ENCODE data around the gene CALHM3.

Gene CALHM3

DNA sequence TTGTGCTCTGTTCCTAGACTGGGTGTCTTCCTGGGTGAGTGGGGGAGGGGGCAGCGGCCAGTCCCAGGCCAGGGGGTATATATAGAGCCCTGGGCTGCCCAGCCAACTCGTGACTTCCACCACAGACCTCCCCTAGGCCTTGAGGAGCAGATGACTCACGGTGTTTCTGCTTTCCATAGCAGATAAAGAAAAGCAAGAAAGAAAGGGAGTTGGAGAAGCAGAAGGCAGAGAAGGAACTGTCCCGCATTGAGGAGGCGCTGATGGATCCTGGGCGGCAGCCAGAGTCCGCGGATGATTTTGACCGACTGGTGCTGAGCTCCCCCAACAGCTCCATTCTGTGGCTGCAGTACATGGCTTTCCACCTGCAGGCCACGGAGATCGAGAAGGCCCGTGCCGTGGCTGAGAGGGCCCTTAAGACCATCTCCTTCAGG lies 37.0 kb downstream of the CALHM3 start:
- H3K27ac ChIP-seq = no peak overlapping the region

DNA sequence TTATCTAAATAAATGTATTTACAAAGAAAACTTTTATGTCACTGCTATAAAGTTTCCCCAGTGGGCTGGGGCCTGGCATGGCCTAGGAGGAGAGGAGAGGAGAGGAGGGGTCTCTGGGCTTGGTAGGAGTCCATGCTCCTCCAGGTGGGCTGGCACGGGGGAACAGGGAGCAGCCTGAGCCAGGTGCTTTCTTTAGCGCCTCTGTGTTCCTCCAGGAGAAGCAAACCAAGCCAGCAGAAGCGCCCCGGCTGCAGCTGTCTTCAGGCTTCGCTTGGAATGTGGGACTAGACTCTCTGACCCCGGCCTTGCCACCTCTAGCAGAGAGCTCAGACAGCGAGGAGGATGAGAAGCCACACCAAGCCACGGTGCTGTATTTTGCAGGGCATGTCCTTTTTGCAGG lies 37.4 kb downstream of the CALHM3 start:
- peaks cover 88% of the 10 kb centered on the region for H3K36me3 ChIP-seq
- no peaks in the 10 kb centered on the region for H3K27me3 ChIP-seq
- TF ChIP-seq, protein P1, sequence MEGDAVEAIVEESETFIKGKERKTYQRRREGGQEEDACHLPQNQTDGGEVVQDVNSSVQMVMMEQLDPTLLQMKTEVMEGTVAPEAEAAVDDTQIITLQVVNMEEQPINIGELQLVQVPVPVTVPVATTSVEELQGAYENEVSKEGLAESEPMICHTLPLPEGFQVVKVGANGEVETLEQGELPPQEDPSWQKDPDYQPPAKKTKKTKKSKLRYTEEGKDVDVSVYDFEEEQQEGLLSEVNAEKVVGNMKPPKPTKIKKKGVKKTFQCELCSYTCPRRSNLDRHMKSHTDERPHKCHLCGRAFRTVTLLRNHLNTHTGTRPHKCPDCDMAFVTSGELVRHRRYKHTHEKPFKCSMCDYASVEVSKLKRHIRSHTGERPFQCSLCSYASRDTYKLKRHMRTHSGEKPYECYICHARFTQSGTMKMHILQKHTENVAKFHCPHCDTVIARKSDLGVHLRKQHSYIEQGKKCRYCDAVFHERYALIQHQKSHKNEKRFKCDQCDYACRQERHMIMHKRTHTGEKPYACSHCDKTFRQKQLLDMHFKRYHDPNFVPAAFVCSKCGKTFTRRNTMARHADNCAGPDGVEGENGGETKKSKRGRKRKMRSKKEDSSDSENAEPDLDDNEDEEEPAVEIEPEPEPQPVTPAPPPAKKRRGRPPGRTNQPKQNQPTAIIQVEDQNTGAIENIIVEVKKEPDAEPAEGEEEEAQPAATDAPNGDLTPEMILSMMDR (IDR thresholded peaks at IDR 0.05) = no peak
- H3K9me3 ChIP-seq = no peaks in the 10 kb centered on the region
- no peak overlapping the region for H3K4me3 ChIP-seq (ENCODE audit: low read depth in 1 of 2, low read length in 1 of 2)
- H3K4me1 ChIP-seq (ENCODE audit: control insufficient read depth in 1 of 2, insufficient read depth in 1 of 2, low read depth in 1 of 2, low read length in 1 of 2) = no peaks in the 10 kb centered on the region
- H3K27ac ChIP-seq = no peak overlapping the region

More for the DNA sequence above, 37.0 kb downstream of the CALHM3 start:
- peaks cover 88% of the 10 kb centered on the region for H3K36me3 ChIP-seq
- H3K9me3 ChIP-seq = no peaks in the 10 kb centered on the region
- no peaks in the 10 kb centered on the region for H3K27me3 ChIP-seq
- no peak overlapping the region for H3K4me3 ChIP-seq (ENCODE audit: low read depth in 1 of 2, low read length in 1 of 2)
- no peaks in the 10 kb centered on the region for H3K4me1 ChIP-seq (ENCODE audit: control insufficient read depth in 1 of 2, insufficient read depth in 1 of 2, low read depth in 1 of 2, low read length in 1 of 2)
- TF ChIP-seq, protein P1 (IDR thresholded peaks at IDR 0.05) = no peak

DNA sequence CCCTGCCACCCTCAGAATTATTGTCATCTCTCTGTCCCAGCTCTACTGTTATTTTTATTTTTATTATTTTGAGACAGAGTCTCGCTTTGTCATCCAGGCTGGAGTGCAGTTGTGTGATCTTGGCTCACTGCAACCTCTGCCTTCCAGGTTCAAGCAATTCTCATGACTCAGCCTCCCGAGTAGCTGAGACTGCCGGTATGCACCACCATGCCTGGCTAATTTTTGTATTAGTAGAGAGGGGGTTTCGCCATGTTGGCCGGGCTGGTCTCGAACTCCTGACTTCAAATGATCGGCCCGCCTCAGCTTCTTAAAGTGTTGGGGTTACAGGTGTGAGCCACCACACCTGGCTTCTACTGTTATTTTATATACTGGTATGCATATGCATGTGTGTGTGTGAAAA lies 37.8 kb downstream of the CALHM3 start:
- Histone ChIP-seq H3K27ac (no peak overlapping the region), H3K36me3 (peaks cover 88% of the 10 kb centered on the region)
- TF ChIP-seq, protein P1 (IDR thresholded peaks at IDR 0.05) = no peak

DNA sequence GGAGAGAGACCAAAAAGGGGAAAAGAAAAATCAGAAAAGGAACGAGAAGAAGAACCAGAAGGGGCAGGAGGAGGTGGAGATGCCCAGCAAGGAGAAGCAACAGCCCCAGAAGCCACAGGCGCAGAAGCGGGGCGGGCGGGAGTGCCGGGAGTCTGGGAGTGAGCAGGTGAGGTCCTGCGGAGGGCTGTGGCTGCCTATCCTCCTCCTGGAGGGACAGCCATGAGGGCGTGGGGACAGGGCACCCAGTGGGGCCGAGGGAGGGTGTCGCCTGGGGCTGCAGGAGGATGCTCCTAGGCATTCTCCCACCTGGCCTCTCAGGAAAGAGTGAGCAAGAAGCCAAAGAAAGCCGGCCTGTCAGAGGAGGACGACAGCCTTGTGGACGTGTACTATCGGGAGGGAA lies 38.6 kb downstream of the CALHM3 start:
- TF ChIP-seq, protein P1 (IDR thresholded peaks at IDR 0.05) = no peak
- Histone ChIP-seq H3K4me3 (ENCODE audit: low read depth in 1 of 2, low read length in 1 of 2) (no peak overlapping the region), H3K4me1 (ENCODE audit: control insufficient read depth in 1 of 2, insufficient read depth in 1 of 2, low read depth in 1 of 2, low read length in 1 of 2) (no peaks in the 10 kb centered on the region), H3K27me3 (no peaks in the 10 kb centered on the region), H3K27ac (no peak overlapping the region), H3K36me3 (peaks cover 81% of the 10 kb centered on the region), H3K9me3 (no peaks in the 10 kb centered on the region)

More for the DNA sequence above, 37.8 kb downstream of the CALHM3 start:
- H3K9me3 ChIP-seq = no peaks in the 10 kb centered on the region
- no peaks in the 10 kb centered on the region for H3K27me3 ChIP-seq
- no peak overlapping the region for H3K4me3 ChIP-seq (ENCODE audit: low read depth in 1 of 2, low read length in 1 of 2)
- H3K4me1 ChIP-seq (ENCODE audit: control insufficient read depth in 1 of 2, insufficient read depth in 1 of 2, low read depth in 1 of 2, low read length in 1 of 2) = no peaks in the 10 kb centered on the region

- H3K4me1 ChIP-seq (ENCODE audit: control insufficient read depth in 1 of 2, insufficient read depth in 1 of 2, low read depth in 1 of 2, low read length in 1 of 2) = no peaks in the 10 kb centered on the region
- H3K27me3 ChIP-seq = no peaks in the 10 kb centered on the region
- H3K4me3 ChIP-seq (ENCODE audit: low read depth in 1 of 2, low read length in 1 of 2) = no peak overlapping the region
- peaks cover 74% of the 10 kb centered on the region for H3K36me3 ChIP-seq
- no peak overlapping the region for H3K27ac ChIP-seq
- no peaks in the 10 kb centered on the region for H3K9me3 ChIP-seq
- TF ChIP-seq, protein P1 (IDR thresholded peaks at IDR 0.05) = no peak
Observed at GRCh38 chr10:103439776-103440175, 39.3 kb downstream of the CALHM3 start.

- no peaks in the 10 kb centered on the region for H3K9me3 ChIP-seq
- TF ChIP-seq, protein P1 (IDR thresholded peaks at IDR 0.05) = no peak
- no peak overlapping the region for H3K4me3 ChIP-seq (ENCODE audit: low read depth in 1 of 2, low read length in 1 of 2)
- H3K27ac ChIP-seq = no peak overlapping the region
- no peaks in the 10 kb centered on the region for H3K27me3 ChIP-seq
- H3K4me1 ChIP-seq (ENCODE audit: control insufficient read depth in 1 of 2, insufficient read depth in 1 of 2, low read depth in 1 of 2, low read length in 1 of 2) = peaks cover 18 to 28% of the 10 kb centered on the region in 2 experiments
- peaks cover 16% of the 10 kb centered on the region for H3K36me3 ChIP-seq
Observed at GRCh38 chr10:103433858-103434257, 45.2 kb downstream of the CALHM3 start.

Data from neutrophil (primary cell).